Activated CD4-positive, alpha-beta T cell treated with anti-CD3 and anti-CD28 coated beads, Interleukin-2, amount 50 U/mL, for 48 hours (primary cell): ENCODE data around the gene COL4A1.

ENCODE experiments used
- DNase-seq, 2 experiments: peaks; one replicate each; pipeline ENCODE4 v3.0.0-alpha.2; 2020

COL4A1 gene

DNA sequence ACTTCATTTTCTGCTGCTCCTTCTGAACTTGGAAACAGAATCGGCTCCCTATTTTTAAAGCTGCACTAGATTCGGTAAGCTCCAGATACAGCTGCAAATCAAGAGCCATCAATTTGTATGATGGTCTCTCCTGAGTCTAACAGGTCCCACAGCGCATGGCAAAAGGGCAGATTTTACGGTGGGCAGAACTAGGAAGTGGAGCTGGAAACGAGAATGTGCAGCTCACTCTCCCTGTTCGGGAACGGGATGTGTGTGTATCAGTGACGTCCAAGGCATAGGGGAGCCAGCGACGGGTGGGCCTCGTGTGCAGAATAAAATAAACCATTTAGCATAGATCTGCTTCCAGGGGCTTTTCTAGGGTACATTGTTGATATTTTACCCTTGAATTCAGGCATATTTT is 74.2 kb downstream of the COL4A1 start:
- DNase-seq, result no peak

DNA sequence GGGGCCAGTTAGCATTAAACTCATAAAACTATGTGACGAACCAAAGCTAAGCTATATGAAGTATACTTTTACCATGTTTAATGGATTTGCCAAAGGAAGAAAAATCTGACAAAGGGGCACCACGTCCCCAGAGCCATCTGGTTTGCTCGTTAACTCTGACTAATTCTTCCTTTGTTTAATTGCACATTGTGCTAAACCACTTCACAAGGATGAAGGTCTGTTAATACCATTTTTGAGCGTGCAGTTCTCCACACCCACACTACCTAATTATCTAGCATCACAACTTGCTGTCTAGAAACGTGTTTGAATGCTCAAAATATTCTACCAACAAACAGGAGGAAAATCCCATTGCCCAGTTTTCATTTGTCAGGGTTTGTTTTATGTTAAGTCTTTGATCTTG is 74.8 kb downstream of the COL4A1 start:
- DNase-seq, result no peak

DNA sequence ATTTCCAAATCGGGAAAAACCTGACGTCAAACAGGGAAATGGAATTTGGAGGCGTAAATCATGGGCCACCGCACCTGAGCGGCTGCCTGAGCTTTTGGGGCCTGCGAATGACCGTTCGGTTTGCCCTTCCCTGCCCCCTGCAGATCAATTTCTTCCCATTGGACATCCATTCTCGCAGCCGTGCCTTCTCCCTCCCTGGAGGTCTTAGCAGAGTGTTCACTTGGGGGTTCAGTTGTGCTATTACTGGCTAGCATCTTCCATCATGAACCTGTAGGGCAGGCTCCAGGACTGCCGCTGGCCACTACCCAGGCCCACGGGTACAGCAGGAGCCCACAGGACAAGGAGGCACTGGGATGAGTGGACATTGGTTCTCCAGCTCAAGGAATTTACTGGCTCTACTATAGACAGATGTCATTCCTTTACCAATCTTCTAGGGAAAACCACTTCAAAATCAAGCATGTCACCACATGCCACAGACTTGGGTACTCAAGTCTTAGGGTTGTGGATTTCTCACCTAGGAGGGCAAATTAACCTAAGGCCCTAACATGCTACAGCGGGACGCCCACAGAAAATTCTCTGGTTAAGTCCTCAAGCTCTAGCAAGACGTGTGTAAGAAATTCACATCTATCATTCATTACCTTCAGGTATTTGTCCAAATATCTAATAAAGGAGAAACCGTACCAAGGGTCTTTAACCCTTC is 75.5 kb downstream of the COL4A1 start:
- DNase-seq, result no peak

DNA sequence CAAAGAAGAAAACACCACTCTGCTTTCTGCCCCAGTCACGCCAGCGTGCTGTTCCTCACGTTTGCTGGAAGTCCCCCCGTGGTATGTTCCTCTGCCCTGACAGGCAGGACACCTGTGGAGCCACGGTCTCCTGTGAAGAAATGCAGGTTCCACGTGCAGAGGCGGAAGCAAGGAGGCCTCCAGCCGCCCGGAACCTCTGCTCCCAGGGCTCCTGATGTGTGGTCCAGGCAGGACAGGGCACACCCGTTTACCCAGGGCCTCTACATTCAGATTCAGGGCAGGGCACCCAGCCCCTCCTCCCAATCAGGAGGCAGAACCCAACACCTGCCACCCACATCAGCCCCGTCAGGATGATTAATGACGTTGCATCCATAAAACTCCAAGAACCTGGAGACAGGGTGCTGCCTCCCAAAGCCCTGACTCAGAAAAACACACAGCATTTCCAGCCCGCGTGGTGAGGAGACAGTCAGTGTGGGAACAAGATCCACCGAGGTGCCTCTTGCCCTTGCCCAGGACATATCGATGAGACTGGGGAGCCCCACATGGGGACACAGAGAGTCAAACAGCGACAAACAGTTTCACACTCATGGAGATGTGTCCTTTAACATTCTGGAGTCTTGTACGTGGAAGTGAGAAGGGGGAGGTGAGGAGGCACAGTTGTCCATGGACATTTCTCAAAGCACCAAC is 76.2 kb downstream of the COL4A1 start:
- no peak for DNase-seq

DNA sequence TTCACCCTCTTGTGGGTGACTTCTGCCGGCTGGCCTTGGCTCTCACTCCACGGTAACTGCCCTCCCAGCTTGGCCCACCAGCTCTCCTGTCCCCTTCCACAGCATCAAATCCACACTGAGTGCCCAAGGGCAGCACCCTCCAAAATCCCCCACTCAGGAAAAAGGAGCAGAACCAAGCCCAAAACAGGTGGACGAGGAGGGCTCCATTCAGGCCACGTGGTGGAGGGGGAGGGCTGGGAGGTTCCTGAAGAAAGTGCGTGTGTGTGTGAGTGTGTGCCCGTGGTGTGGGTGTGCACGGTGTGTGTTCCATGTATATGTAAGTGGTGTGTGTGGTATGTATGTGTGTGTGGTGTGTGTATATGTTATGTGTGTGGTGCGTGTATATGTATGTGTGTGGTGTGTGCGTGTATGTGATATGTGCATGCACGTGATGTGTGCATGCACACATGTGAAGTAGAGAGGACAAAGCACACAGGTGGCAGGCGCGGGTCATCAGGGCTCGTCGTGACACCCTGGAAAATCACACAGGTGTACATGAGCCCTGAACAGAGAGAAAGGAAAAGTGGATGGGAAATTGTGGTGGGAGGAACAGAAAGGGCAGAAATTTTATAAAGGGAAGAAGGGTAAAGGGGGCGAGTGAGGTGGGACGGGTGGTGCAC is 76.9 kb downstream of the COL4A1 start:
- no peak for DNase-seq

GRCh38 chr13:110228936-110229904 is 77.7 kb downstream of the COL4A1 start:
- DNase-seq, result no peak

DNA sequence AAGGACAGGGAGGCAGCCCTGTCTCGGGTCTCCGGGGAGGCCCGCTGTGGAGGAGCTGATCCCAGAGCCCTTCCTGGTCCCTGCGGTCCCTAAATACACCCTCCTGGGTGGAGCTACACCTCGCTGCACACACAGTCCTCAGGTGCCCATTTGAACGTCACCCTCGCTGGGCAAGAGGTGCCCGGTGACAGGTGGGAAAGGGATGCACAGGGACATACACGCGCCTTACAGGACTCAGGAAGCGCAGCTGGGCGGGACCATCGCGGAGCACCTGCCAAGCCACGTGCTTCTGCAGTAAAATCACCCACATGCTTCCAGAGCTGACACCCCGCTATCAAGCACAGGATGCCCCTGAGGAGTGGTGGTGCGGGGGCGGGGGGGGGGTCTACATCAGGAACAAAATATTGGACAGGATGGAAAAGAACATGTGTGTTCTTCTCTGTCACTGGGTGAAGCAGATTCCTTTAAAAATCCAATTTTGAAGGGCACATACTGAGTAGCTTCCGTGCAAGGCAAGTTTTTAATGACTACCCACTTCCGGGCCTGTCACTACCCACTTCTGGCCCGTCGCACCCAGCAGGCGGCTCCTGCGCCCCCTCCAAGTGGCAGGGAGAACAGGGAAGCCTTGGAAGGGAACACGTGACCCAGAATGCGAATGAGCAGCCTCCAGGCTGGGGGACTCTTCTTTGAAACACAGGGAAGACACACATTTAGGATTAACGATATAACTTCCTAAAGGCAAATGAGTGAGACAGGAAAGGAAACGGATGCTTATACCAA is 78.9 kb downstream of the COL4A1 start:
- DNase-seq, result no peak

DNA sequence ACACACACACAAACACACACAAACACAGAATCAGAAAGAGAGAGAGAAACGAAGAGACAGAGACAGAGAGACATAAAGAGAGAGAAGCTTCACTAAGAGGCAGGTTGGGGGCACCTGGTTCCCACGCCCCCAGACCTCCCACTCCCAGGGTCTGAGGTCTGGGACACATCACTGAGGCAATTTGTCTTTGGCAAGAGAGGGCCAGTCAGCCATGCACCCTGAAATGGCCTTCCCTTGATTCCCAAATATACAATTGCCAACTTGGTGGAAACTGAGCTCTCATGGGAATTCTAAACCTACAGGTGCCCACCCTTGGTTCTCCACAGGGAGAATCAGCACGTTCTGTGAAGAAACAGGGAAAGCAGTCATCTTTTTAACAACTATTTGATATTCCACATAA is 79.5 kb downstream of the COL4A1 start:
- no peak for DNase-seq

DNA sequence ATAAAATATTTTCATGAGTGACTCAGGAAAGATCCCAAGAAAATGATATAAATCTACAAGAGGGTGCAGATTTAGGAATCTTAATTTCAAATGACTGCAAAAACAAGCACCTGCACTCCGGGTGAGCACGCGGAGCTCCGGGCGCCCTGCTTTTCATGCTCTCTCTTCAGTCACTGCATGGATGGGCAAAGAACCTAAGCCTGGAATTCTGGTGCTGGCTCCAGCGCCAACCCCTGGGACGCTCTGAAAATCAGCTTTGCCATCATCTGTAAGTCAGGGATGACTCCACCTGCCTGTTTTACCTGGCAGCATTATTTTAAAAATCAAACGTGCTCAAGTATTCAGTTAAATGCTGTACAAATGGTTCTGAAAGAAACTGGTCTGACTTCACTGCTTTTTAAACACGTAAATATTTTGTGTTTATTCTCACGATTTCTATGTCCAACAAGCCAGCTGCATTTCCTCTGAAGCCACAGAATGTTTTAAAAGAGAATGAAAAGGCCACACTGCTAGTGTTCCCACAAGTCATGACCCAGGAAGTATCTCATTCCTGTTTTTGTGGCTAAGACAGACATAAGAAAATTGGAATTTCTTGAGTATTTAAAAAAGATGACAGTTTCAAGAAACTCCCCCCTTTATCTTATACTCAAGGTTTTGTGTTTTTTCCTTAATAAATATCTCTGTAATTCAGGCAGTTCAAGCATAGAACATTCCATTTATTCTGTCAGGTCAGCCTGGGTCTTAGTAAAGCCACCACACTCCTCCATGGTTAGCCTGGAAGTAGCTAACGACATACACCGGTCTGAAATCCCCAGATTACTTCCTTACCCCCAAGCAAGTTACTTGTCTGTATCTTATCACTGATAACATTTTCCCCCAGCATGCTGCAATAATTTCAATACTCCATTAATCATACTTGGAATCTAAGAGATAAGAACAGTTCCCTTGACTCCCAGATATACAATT is 81.1 kb downstream of the COL4A1 start:
- no peak for DNase-seq

DNA sequence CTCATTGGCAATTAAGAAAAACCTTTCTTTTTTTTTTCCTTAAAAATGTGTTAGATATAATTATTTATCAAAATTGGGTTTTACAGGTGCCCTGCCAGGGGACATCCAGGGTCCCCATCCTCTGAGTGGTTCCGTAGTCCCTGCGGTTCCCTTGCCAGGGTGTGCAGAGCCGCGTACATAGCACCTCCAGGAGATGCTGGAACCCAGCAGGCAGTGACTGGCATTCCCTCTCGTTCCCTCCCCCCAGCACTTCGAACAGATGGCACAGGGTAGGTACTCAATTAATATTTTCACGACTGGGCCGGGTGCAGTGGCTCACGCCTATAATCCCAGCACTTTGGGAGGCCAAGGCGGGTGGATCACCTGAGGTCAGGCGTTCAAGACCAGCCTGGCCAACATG is 82.0 kb downstream of the COL4A1 start:
- no peak for DNase-seq

DNA sequence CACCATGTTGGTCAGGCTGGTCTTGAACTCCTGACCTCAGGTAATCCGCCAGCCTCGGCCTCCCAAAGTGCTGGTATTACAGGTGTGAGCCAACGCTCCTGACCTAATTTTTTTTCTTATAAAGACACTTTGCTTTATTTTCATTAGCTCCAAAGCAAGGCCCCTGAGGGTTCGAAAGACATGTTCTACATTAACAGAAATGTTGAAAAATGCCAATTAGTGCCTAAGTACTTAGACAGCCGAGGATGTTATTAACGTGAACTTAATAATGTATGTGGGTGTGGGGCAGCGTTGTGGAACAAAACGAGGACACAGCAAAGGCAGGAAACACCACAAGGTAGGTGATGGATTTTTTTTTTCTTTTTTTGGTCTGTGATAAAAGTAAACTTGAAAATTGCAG is 82.4 kb downstream of the COL4A1 start:
- DNase-seq, result no peak

DNA sequence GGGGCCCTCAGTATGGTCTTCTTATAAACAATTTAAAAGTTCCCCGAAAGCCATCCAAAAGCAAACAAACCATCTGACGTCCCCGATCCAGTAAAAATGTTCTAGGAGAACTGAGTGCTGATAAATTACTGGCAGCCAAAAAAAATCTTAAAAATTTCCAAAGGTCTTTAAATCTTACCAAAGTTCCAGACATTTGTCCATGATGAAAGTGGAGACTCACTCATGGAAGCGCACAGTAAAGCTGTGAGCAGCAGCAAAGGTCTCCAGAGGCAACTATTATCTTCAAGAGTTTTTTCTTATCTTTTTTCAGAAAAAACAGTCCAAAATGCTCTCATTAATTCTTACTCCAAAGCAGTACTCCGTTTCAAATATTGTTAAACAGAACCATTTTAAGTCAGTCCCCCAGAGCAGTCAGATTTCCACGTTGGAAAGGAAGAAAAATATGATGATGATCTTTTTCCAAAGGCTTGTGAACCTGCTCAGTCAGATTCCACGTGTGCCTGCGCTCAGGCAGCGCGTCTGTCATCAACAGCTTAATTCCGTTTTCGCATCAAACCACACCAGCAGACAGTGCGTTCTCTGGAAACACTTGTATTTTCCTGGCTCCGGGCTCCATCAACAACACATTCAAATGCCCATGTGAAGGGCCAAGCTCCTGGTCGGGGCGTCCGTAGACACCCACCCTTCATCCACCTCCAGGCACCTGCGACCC is 85.4 kb downstream of the COL4A1 start:
- no peak for DNase-seq

DNA sequence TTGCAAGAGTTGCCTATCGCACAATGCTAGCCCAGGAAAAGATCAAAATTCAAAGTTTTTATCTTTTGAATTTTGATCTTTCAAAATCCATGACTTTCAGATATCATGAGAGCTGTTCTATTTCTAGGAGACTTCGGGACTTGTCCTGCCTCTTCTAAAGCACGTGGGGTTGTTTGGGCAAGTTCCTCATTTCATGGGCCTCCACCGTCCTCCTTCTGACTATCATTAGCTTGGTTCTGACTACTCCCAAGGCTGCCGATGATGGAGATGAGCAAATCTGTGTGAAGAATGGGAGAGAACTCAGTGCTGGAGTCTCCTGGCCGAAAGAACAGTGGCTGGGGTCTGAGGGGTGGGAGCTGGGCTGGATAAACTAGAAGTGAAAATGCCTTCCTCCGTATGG is 86.5 kb downstream of the COL4A1 start:
- no peak for DNase-seq

- DNase-seq, result no peak
These were observed 88.3 kb downstream of the COL4A1 start for GRCh38 chr13:110218581-110219201.

DNA sequence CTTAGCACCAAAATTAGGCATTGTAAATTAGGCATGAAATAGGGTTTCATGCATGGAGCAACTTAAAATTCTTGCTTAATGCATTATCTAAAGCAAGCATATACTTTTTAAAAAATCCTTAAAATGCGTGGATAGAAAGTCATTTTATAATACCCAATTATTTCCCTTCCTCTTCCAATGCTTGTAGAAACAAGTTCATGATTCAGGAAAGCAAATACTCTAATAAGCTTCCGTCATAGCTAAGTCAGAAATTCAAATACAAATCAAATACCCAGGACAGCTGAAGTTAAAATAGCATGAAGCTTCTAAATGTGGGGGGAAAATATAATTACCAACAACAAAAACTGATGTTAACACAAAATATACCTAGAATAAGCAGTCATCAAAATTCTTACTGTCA is 89.1 kb downstream of the COL4A1 start:
- DNase-seq, result no peak

DNA sequence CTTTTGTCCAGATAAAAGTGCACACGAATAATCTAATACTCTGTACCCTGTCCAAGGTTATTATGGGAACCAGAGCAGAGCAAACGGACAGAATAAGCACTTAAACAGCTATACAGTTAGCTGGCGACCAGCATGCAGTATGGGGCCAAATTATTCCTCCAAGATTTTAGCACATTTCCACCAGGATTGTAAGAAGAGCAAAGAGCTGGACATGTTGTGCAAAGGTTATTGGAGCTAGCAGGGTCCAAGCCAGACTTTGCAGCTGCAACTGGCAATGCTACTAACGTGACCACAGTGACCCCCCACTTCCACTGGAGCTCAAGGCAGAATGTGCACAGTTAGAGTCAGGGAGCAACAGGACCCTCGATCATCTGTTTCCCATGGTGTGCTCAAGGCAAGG is 89.9 kb downstream of the COL4A1 start:
- DNase-seq, result no peak

- DNase-seq, result no peak
These were observed 90.4 kb downstream of the COL4A1 start for GRCh38 chr13:110216398-110217041.

DNA sequence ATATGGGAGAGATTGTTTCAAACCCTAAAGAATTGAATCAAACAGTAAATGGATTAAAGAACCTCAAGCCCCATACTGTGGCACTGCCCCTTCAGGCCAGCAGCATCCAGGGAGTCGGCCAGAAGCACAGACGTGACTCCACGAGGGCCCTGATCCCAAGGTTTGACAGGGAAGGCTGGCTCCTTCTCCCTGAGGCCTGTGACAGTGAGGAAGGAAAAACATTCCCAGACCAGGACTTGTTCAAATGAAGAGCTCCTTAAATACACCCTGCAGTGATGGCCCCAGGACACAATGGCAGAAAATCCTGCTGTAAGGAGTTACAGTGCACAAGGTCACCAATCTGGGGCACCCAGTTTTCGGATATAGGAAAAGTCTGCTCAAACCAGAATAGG is 91.0 kb downstream of the COL4A1 start:
- no peak for DNase-seq

- DNase-seq, result no peak
These were observed 91.4 kb downstream of the COL4A1 start for GRCh38 chr13:110215606-110216005.
